H1 (cell line): ENCODE results near the gene ADM2. TPM values are rescaled to one million over a fixed set of nuclear protein-coding genes. Genes with fewer than 3 reads are reported as not detected.

ENCODE experiments used
- SUZ12 ChIP-seq: fragments of 200-600 bp; sonication (generic); IDR thresholded peaks from 2 replicates; pipeline ENCODE4 v1.6.1; 2012; ENCODE audit warnings: mild to moderate bottlenecking, inconsistent platforms, low read length, moderate library complexity, mixed read lengths
- USF2 ChIP-seq: IDR thresholded peaks from 2 replicates; pipeline ENCODE4 v1.6.1; 2011; ENCODE audit warnings: low read length, improper control_type of control experiment
- polyA plus RNA-seq, 7 experiments: library from polyadenylated mRNA; depleted of rRNA in 3 of 7; stranded (reverse) in 5 of 7; unstranded in 2 of 7; fragments of >200 nt in 5 of 7; fragments of 200-250 nt in 2 of 7; gene quantifications; 1 replicate in 5 of 7; 2 replicates in 1 of 7; 4 replicates in 1 of 7; pipeline versions ENCODE4 v1.2.1 to v1.2.3, GENCODE V29; 2011 to 2013; ENCODE audit warnings: missing spikeins in 2 of 7, mixed read lengths in 2 of 7
- total RNA-seq: library from RNA; stranded (reverse); fragmentation: NEBNext Ultra II Directional; extraction: Animal tissue kit (Norgen Biotek cat#: 25700); gene quantifications from 2 replicates; pipeline ENCODE4 v1.2.1, GENCODE V29; 2021

Gene ADM2
- total and polyA plus RNA-seq, 2 of the 8 experiments (the other 6 are each of a cell fraction or from before 2014, with no cell fraction given), result 3.3 to 7.5 TPM

GRCh38 chr22:50517495-50518260 is 36.3 kb downstream of the ADM2 start (continued):
- no peak for TF ChIP-seq USF2
- TF ChIP-seq SUZ12, result no peak
